Small intestine (tissue), 7 donors: ENCODE measurements around the gene GRIK2. TPM values are rescaled to one million over a fixed set of nuclear protein-coding genes. Genes with fewer than 3 reads are reported as not detected.

Experiments
- DNase-seq, 2 donors: peaks; one replicate each; pipeline versions ENCODE4 v3.0.0 to v3.0.0-alpha.2; 2013
- FAIRE-seq: peaks from 2 replicates; lab custom pipeline; 2012; peaks lifted over from hg19 to GRCh38; lab: Jason Lieb, UNC
- H3K27ac ChIP-seq, 3 donors: one replicate each; pipeline ENCODE4 v1.5.1; 2013; ENCODE audit warnings: low read length in 2 of 3, mild to moderate bottlenecking in 2 of 3, control low read depth in 1 of 3, inconsistent platforms in 1 of 3, low read depth in 1 of 3, moderate library complexity in 1 of 3
- H3K27me3 ChIP-seq, 3 donors: one replicate each; pipeline ENCODE4 v1.6.1; 2013; ENCODE audit warnings: low read length in 3 of 3, inconsistent platforms in 1 of 3; ENCODE audit not compliant: control insufficient read depth in 3 of 3, insufficient read depth in 3 of 3
- H3K36me3 ChIP-seq, 3 donors: one replicate each; pipeline ENCODE4 v1.6.1; 2013; ENCODE audit warnings: low read length in 3 of 3, inconsistent platforms in 1 of 3, low read depth in 1 of 3, mild to moderate bottlenecking in 1 of 3, moderate library complexity in 1 of 3; ENCODE audit not compliant: control insufficient read depth in 3 of 3, insufficient read depth in 2 of 3
- H3K4me1 ChIP-seq, 3 donors: one replicate each; pipeline ENCODE4 v1.6.1; 2013; ENCODE audit warnings: low read length in 2 of 3, inconsistent platforms in 1 of 3, low read depth in 1 of 3, mild to moderate bottlenecking in 1 of 3, moderate library complexity in 1 of 3; ENCODE audit not compliant: control insufficient read depth in 3 of 3, insufficient read depth in 2 of 3
- H3K4me3 ChIP-seq, 3 donors: one replicate each; pipeline ENCODE4 v1.5.1; 2013; ENCODE audit warnings: low read length in 3 of 3, control low read depth in 1 of 3, inconsistent platforms in 1 of 3, low read depth in 1 of 3, mild to moderate bottlenecking in 1 of 3, moderate library complexity in 1 of 3
- H3K9me3 ChIP-seq, 2 donors: one replicate each; pipeline ENCODE4 v1.6.1; 2013; ENCODE audit warnings: low read depth in 1 of 2, low read length in 1 of 2; ENCODE audit not compliant: control insufficient read depth in 2 of 2, insufficient read depth in 1 of 2
- WGBS, 3 donors: extraction: QIAGEN DNeasy Blood & Tissue Kit; methylation state at CpG; one replicate each; pipeline ENCODE4 v1.1.7; 2013; 5-methylcytosine and 5-hydroxymethylcytosine counted together
- polyA plus RNA-seq, 4 donors: library from polyadenylated mRNA; stranded (reverse) in 3 of 4; unstranded in 1 of 4; fragments of 200-250 nt in 3 of 4; fragments of 120-200 nt in 1 of 4; gene quantifications; one replicate each; pipeline versions ENCODE4 v1.2.1 to v1.2.3, GENCODE V29; 2013
- donor health status: healthy with polysubstance abuse.
- donor health status: control.
- donor health status: control.
- donor health status: Bipolar disorder and iron deficiency.
- donor health status: healthy.

Gene GRIK2
- polyA plus RNA-seq, 4 donors: 0.27 to 1.4 (median 0.54) TPM; not detected in 1

- no peaks in the 10 kb centered on the region for H3K4me1 ChIP-seq
- DNase-seq: no peak
- H3K27ac ChIP-seq: no peak overlapping the region
- 60 to 82% (median 65%) methylated on average over 2 of the region's 2 CpGs for WGBS, 3 donors
- H3K27me3 ChIP-seq: no peaks in the 10 kb centered on the region
- H3K9me3 ChIP-seq: no peaks in the 10 kb centered on the region
- FAIRE-seq: no peak
- no peak overlapping the region for H3K4me3 ChIP-seq
- no peaks in the 10 kb centered on the region for H3K36me3 ChIP-seq
These were observed 252.3 kb downstream of the GRIK2 start for GRCh38 chr6:101645770-101646169.

GRCh38 chr6:101650402-101651100, 257.0 kb downstream of the GRIK2 start:
- 36 to 48% (median 47%) methylated on average over 3 of the region's 3 CpGs for WGBS, 3 donors
- no peaks in the 10 kb centered on the region for H3K27me3 ChIP-seq
- H3K4me1 ChIP-seq: no peaks in the 10 kb centered on the region
- H3K36me3 ChIP-seq: no peaks in the 10 kb centered on the region
- H3K27ac ChIP-seq: no peak overlapping the region
- DNase-seq: no peak
- FAIRE-seq: no peak
- H3K4me3 ChIP-seq: no peak overlapping the region
- H3K9me3 ChIP-seq: no peaks in the 10 kb centered on the region

GRCh38 chr6:101652079-101652478, 258.6 kb downstream of the GRIK2 start:
- 86 to 88% (median 88%) methylated on average over 2 of the region's 2 CpGs for WGBS, 3 donors

GRCh38 chr6:101655109-101655508, 261.6 kb downstream of the GRIK2 start:
- H3K27me3 ChIP-seq: no peaks in the 10 kb centered on the region
- no peak for DNase-seq
- no peak overlapping the region for H3K4me3 ChIP-seq
- no peaks in the 10 kb centered on the region for H3K4me1 ChIP-seq
- H3K9me3 ChIP-seq: no peaks in the 10 kb centered on the region
- no peak overlapping the region for H3K27ac ChIP-seq
- no peaks in the 10 kb centered on the region for H3K36me3 ChIP-seq
- FAIRE-seq: no peak

More at GRCh38 chr6:101652079-101652478, 258.6 kb downstream of the GRIK2 start:
- DNase-seq (no peak), FAIRE-seq (no peak)
- H3K36me3 ChIP-seq: no peaks in the 10 kb centered on the region
- no peaks in the 10 kb centered on the region for H3K27me3 ChIP-seq
- H3K4me1 ChIP-seq: no peaks in the 10 kb centered on the region
- H3K27ac ChIP-seq: no peak overlapping the region
- H3K4me3 ChIP-seq: no peak overlapping the region
- H3K9me3 ChIP-seq: no peaks in the 10 kb centered on the region

GRCh38 chr6:101662111-101662897, 268.8 kb downstream of the GRIK2 start:
- no peak for FAIRE-seq
- Histone ChIP-seq H3K4me1 (no peaks in the 10 kb centered on the region), H3K27me3 (peaks cover 0 to 2% (median 0%) of the 10 kb centered on the region in 3 donors), H3K36me3 (no peaks in the 10 kb centered on the region), H3K4me3 (no peak overlapping the region), H3K9me3 (no peaks in the 10 kb centered on the region), H3K27ac (no peak overlapping the region)
- no peak for DNase-seq
- WGBS, 3 donors: 82 to 90% (median 87%) methylated on average over 2 of the region's 2 CpGs

GRCh38 chr6:101663100-101663499, 269.6 kb downstream of the GRIK2 start:
- FAIRE-seq: no peak
- no peaks in the 10 kb centered on the region for H3K4me1 ChIP-seq
- H3K27ac ChIP-seq: no peak overlapping the region
- no peaks in the 10 kb centered on the region for H3K9me3 ChIP-seq
- H3K4me3 ChIP-seq: no peak overlapping the region
- no peaks in the 10 kb centered on the region for H3K36me3 ChIP-seq
- H3K27me3 ChIP-seq: peaks cover 0 to 2% (median 0%) of the 10 kb centered on the region in 3 donors
- 51 to 69% (median 67%) methylated on average over 6 of the region's 6 CpGs for WGBS, 3 donors
- DNase-seq: no peak

- H3K4me1 ChIP-seq: no peaks in the 10 kb centered on the region
- FAIRE-seq: no peak
These were observed 272.7 kb downstream of the GRIK2 start for GRCh38 chr6:101666256-101666655.

GRCh38 chr6:101668496-101669030, 275.1 kb downstream of the GRIK2 start:
- H3K9me3 ChIP-seq: no peaks in the 10 kb centered on the region
- peaks cover 0 to 2% (median 0%) of the 10 kb centered on the region in 3 donors for H3K27me3 ChIP-seq
- WGBS, 3 donors: 61 to 70% (median 62%) methylated on average over 2 of the region's 2 CpGs
- no peak overlapping the region for H3K4me3 ChIP-seq
- DNase-seq (no peak), FAIRE-seq (no peak)
- no peaks in the 10 kb centered on the region for H3K36me3 ChIP-seq
- H3K27ac ChIP-seq: no peak overlapping the region
- no peaks in the 10 kb centered on the region for H3K4me1 ChIP-seq

More at GRCh38 chr6:101666256-101666655, 272.7 kb downstream of the GRIK2 start:
- peaks cover 0 to 2% (median 0%) of the 10 kb centered on the region in 3 donors for H3K27me3 ChIP-seq
- no peaks in the 10 kb centered on the region for H3K36me3 ChIP-seq
- no peak for DNase-seq
- H3K9me3 ChIP-seq: no peaks in the 10 kb centered on the region
- no peak overlapping the region for H3K4me3 ChIP-seq
- WGBS, 3 donors: 53 to 68% (median 68%) methylated on average over 1 of the region's 1 CpG
- no peak overlapping the region for H3K27ac ChIP-seq
